Stimulated activated memory B cell treated with anti-CD40 and anti-IgM and Interleukin-4, amounts not matched to agents 10 μg/mL and 1 μg/mL and 100 μg/mL, for 72 hours (primary cell): ENCODE results near the gene FRRS1L.

Experiments
- ATAC-seq: fragments of 150-1000 bp; cut with Tn5 transposase; 2 replicates; pipeline ENCODE4 v1.10.0; 2021
- H3K27ac Mint-ChIP-seq: one replicate; pipeline ENCODE4 v1.8.0; 2022; ENCODE audit warnings: mild to moderate bottlenecking, mixed read lengths
- H3K27me3 Mint-ChIP-seq: one replicate; pipeline ENCODE4 v1.8.0; 2022; ENCODE audit warnings: mixed read lengths
- H3K36me3 Mint-ChIP-seq: one replicate; pipeline ENCODE4 v1.8.0; 2022; ENCODE audit warnings: mixed read lengths
- H3K4me1 Mint-ChIP-seq: one replicate; pipeline ENCODE4 v1.8.0; 2022; ENCODE audit warnings: mixed read lengths
- H3K4me3 Mint-ChIP-seq: one replicate; pipeline ENCODE4 v1.8.0; 2022; ENCODE audit warnings: mild to moderate bottlenecking, moderate library complexity, mixed read lengths
- H3K9me3 Mint-ChIP-seq: one replicate; pipeline ENCODE4 v1.8.0; 2022; ENCODE audit warnings: mixed read lengths

FRRS1L gene

GRCh38 chr9:109110329-109111021 lies 56.6 kb downstream of the FRRS1L start:
- Mint-ChIP-seq H3K36me3 (peaks cover 10% of the 10 kb centered on the region), H3K4me1 (peaks cover 71% of the 10 kb centered on the region), H3K9me3 (no peaks in the 10 kb centered on the region), H3K27ac (peak overlapping the region; percentile 83), H3K27me3 (no peaks in the 10 kb centered on the region), H3K4me3 (peak overlapping the region; percentile 66)
- peak; percentile 73 for ATAC-seq

- Mint-ChIP-seq H3K4me3 (no peak overlapping the region), H3K36me3 (peaks cover 14% of the 10 kb centered on the region), H3K4me1 (peaks cover 68% of the 10 kb centered on the region), H3K27ac (peak overlapping the region; percentile 83), H3K27me3 (no peaks in the 10 kb centered on the region), H3K9me3 (no peaks in the 10 kb centered on the region)
- ATAC-seq = no peak
Measured at GRCh38 chr9:109109967-109110328, 57.1 kb downstream of the FRRS1L start.

- H3K4me3 Mint-ChIP-seq = peak overlapping the region; percentile 1
- peaks cover 22% of the 10 kb centered on the region for H3K36me3 Mint-ChIP-seq
- peak; percentile 65 for ATAC-seq
- peaks cover 3% of the 10 kb centered on the region for H3K9me3 Mint-ChIP-seq
- H3K27ac Mint-ChIP-seq = peak overlapping the region; percentile 58
- H3K27me3 Mint-ChIP-seq = no peaks in the 10 kb centered on the region
- H3K4me1 Mint-ChIP-seq = peaks cover 57% of the 10 kb centered on the region
Measured at GRCh38 chr9:109108318-109108717, 58.7 kb downstream of the FRRS1L start.

GRCh38 chr9:109107402-109108240 lies 59.4 kb downstream of the FRRS1L start:
- H3K4me3 Mint-ChIP-seq = no peak overlapping the region
- H3K27me3 Mint-ChIP-seq = no peaks in the 10 kb centered on the region
- H3K27ac Mint-ChIP-seq = peak overlapping the region; percentile 58
- peaks cover 59% of the 10 kb centered on the region for H3K4me1 Mint-ChIP-seq
- ATAC-seq = no peak
- H3K36me3 Mint-ChIP-seq = peaks cover 29% of the 10 kb centered on the region
- H3K9me3 Mint-ChIP-seq = peaks cover 3% of the 10 kb centered on the region

DNA sequence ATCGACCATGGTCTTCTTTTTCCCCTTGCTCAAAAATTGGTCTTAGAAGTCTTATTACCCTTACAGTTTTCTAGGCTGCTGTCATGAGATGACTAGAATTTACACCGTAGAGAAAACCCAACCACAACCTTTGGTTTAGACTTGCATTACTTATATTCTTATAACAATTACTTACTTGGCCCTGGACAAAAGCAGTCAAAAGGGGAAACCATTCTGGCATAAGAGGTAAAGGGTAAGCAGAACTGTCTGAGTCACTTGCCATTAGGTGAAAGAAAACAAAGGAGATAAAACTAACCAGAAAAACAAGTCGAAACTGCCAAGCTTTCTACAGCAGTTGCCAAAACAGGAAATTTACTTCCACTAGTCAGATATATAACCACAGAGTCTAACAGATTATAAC lies 65.2 kb downstream of the FRRS1L start:
- Mint-ChIP-seq H3K27me3 (no peaks in the 10 kb centered on the region), H3K27ac (peak overlapping the region; percentile 74), H3K4me3 (no peak overlapping the region), H3K9me3 (peaks cover 3% of the 10 kb centered on the region), H3K36me3 (peaks cover 41% of the 10 kb centered on the region), H3K4me1 (peaks cover 55% of the 10 kb centered on the region)
- ATAC-seq = peak; percentile 95

GRCh38 chr9:109101202-109101595 lies 65.8 kb downstream of the FRRS1L start:
- Mint-ChIP-seq H3K4me1 (peaks cover 55% of the 10 kb centered on the region), H3K4me3 (peak overlapping the region; percentile 23), H3K9me3 (peaks cover 3% of the 10 kb centered on the region), H3K36me3 (peaks cover 46% of the 10 kb centered on the region), H3K27ac (peak overlapping the region; percentile 74), H3K27me3 (no peaks in the 10 kb centered on the region)
- ATAC-seq = no peak

DNA sequence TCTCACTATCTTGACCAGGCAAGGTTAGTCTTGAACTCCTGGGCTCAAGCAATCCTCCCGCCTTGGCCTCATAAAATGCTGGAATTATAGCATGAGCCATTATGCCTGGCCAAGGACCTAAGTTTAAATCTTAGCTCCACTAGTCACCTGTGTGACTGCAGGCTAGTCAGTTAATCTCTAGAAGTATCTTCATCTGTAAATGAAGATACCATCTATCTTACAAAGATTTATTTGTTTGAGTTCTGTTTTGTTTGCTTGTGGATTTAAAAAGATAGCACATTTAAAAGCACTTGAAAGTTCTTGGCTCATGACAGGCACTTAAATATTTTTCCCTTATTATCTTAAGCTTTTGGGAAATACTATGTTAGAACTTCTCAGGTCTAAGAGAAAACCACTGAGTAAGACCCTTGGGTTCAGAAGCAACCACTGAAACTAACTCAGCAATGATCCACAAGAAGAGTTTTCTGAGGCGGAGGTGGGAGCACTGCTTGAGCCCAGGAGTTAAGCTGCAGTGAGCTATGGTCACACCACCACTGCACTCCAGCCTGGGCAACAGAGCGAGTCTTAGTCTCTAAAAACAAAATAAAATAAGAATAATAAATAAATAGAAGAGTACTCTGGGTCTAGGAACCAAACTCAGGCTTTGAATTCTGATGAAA lies 66.4 kb downstream of the FRRS1L start:
- peak overlapping the region; percentile 23 for H3K4me3 Mint-ChIP-seq
- peak overlapping the region; percentile 74 for H3K27ac Mint-ChIP-seq
- peaks cover 59% of the 10 kb centered on the region for H3K4me1 Mint-ChIP-seq
- H3K36me3 Mint-ChIP-seq = peaks cover 51% of the 10 kb centered on the region
- ATAC-seq = no peak
- H3K9me3 Mint-ChIP-seq = peaks cover 3% of the 10 kb centered on the region
- H3K27me3 Mint-ChIP-seq = no peaks in the 10 kb centered on the region

DNA sequence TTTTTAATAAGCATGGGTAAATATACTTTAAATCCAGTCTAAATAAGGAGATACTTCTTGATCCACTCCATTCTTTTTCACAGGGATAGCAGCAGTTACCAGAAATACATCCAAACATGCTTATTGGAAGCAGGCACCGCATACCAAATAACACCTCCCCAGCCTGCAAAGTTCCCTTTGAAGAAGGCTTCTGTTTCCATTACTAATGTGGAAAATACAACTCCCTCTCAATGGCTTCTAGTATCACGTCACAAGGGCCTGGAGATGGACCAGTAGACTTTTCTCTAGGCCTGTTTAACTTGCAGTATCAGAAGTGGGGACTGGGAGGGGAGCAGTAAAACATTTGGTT lies 68.1 kb downstream of the FRRS1L start:
- Mint-ChIP-seq H3K4me3 (no peak overlapping the region), H3K4me1 (peaks cover 61% of the 10 kb centered on the region)
- no peak for ATAC-seq

GRCh38 chr9:109098171-109098959 lies 68.7 kb downstream of the FRRS1L start:
- ATAC-seq = no peak
- peaks cover under 1% of the 10 kb centered on the region for H3K9me3 Mint-ChIP-seq
- H3K4me3 Mint-ChIP-seq = no peak overlapping the region
- H3K4me1 Mint-ChIP-seq = peaks cover 57% of the 10 kb centered on the region
- peaks cover 53% of the 10 kb centered on the region for H3K36me3 Mint-ChIP-seq
- H3K27ac Mint-ChIP-seq = peak overlapping the region; percentile 74
- no peaks in the 10 kb centered on the region for H3K27me3 Mint-ChIP-seq

More for the DNA sequence above, 68.1 kb downstream of the FRRS1L start:
- Mint-ChIP-seq H3K27me3 (no peaks in the 10 kb centered on the region), H3K27ac (peak overlapping the region; percentile 74), H3K36me3 (peaks cover 53% of the 10 kb centered on the region), H3K9me3 (peaks cover 3% of the 10 kb centered on the region)

DNA sequence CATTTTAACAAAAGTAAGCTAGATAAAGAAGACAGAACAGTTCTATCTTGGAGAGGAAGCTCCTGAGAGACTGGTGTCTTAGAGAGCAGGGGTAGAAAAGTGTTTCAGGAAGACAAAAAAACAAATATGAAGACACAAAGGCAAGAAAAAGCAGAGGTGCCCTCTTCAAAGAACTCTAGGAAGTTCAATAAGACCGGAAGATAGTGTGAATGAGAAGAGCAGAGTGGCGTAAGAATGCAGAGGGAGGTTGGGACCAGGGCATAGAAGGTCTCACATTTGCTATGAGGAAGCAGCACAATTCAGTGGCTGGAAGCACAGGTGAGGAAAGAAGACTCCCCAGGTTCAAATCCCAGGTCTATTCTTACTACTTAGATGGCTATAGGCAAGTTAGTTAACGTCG lies 69.9 kb downstream of the FRRS1L start:
- Mint-ChIP-seq H3K4me3 (no peak overlapping the region), H3K36me3 (peaks cover 56% of the 10 kb centered on the region), H3K27me3 (no peaks in the 10 kb centered on the region), H3K9me3 (no peaks in the 10 kb centered on the region), H3K4me1 (peaks cover 54% of the 10 kb centered on the region), H3K27ac (peak overlapping the region; percentile 4)
- no peak for ATAC-seq

DNA sequence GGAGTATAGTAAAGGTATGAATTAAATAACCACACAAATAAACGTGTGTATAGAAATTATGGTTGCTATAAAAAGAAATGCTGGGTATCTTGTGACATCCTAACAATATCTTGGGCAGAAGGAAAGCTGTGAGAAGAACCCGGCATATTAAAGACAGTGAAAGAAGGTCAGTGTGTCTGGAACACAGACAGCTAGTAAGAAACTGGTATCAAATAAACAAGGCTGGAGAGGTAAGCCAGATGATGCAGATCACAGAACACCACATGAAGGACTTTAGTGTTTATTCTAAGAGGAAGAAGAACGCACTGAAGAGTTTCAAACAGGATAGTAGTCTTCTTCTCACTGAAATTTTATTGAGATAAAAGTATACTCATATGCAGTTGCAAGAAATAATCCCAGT lies 71.7 kb downstream of the FRRS1L start:
- no peak for ATAC-seq
- Mint-ChIP-seq H3K36me3 (peaks cover 66% of the 10 kb centered on the region), H3K27me3 (no peaks in the 10 kb centered on the region), H3K9me3 (no peaks in the 10 kb centered on the region), H3K4me1 (peaks cover 43% of the 10 kb centered on the region), H3K27ac (no peak overlapping the region), H3K4me3 (no peak overlapping the region)

- no peak overlapping the region for H3K27ac Mint-ChIP-seq
- ATAC-seq = no peak
- no peak overlapping the region for H3K4me3 Mint-ChIP-seq
- peaks cover 40% of the 10 kb centered on the region for H3K4me1 Mint-ChIP-seq
- no peaks in the 10 kb centered on the region for H3K27me3 Mint-ChIP-seq
- H3K9me3 Mint-ChIP-seq = no peaks in the 10 kb centered on the region
- peaks cover 75% of the 10 kb centered on the region for H3K36me3 Mint-ChIP-seq
Measured at GRCh38 chr9:109094268-109094667, 72.8 kb downstream of the FRRS1L start.

- peaks cover 89% of the 10 kb centered on the region for H3K36me3 Mint-ChIP-seq
- H3K27me3 Mint-ChIP-seq = no peaks in the 10 kb centered on the region
- ATAC-seq = no peak
- H3K4me3 Mint-ChIP-seq = no peak overlapping the region
- H3K9me3 Mint-ChIP-seq = no peaks in the 10 kb centered on the region
- no peak overlapping the region for H3K27ac Mint-ChIP-seq
- H3K4me1 Mint-ChIP-seq = peaks cover 25% of the 10 kb centered on the region
Measured at GRCh38 chr9:109092587-109092986, 74.5 kb downstream of the FRRS1L start.

DNA sequence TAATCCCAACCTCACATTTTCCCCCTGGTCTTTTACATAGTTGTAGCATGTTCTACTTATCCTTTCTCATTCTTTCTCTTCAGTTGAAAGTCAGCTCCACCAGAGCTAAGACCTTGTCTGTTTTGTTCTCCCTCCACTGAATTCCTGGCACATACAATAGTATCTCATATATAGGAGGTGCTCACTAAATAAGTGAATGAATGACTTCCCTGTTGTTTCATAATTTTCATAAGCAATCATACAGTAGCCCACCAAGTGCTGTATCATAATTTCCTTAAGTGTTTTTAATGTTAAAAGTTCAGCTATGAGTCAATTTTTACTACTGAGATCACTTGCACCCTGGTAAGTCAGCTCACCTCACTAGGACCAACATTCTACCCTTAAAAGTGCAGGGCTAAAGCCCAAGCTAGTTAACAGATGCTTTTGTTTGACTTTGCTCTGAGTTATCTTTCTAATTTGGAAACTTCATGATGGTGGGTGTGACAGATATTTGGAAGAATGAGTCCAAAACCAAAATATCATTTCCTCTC lies 74.9 kb downstream of the FRRS1L start:
- Mint-ChIP-seq H3K27me3 (no peaks in the 10 kb centered on the region), H3K4me1 (peaks cover 22% of the 10 kb centered on the region), H3K27ac (peak overlapping the region; percentile 11), H3K4me3 (no peak overlapping the region), H3K9me3 (no peaks in the 10 kb centered on the region), H3K36me3 (peaks cover 86% of the 10 kb centered on the region)
- no peak for ATAC-seq

GRCh38 chr9:109088221-109088620 lies 78.8 kb downstream of the FRRS1L start:
- Mint-ChIP-seq H3K9me3 (no peaks in the 10 kb centered on the region), H3K4me1 (peaks cover 24% of the 10 kb centered on the region), H3K27ac (no peak overlapping the region), H3K27me3 (no peaks in the 10 kb centered on the region), H3K4me3 (no peak overlapping the region), H3K36me3 (peaks cover 71% of the 10 kb centered on the region)
- ATAC-seq = no peak
